ENCODE measurements around the gene SCYL2.
"Not testable (repeated sequence)": the region's sequence is repeated elsewhere in the genome, so short reads cannot be mapped to it uniquely, and the experiment has no call there.

GRCh38 chr12:100308138-100308537, 41.2 kb downstream of the SCYL2 start:
- not testable (repeated sequence) for TF ChIP-seq CTCF (IDR thresholded peaks at IDR 0.05 in 4 of 5, conservative IDR thresholded peaks at IDR 0.05 in 1 of 5); POLR2A (IDR thresholded peaks at IDR 0.05)

Data from gastrocnemius medialis (tissue), 4 donors.